GM21423 (cell line): ENCODE measurements around the gene ABCE1.

Experiments used
- ATAC-seq: cut with Tn5 transposase; IDR thresholded peaks from one replicate; pipeline ENCODE4 v1.9.1; 2021; ENCODE audit warnings: mild to moderate bottlenecking, moderate library complexity; ENCODE audit not compliant: unreplicated experiment

The ABCE1 gene

GRCh38 chr4:145097821-145098674 lies at the start of gene ABCE1, which contains the start of gene ANAPC10:
Gene ABCE1 (plus strand): TSS chr4:145098311. CDS start chr4:145104413, 6,102 bp downstream.
Gene ANAPC10 (minus strand): TSS chr4:145098196. CDS start chr4:145096099, 2,097 bp downstream.
- peak; percentile 76 for ATAC-seq

GRCh38 chr4:145048817-145049216 lies 49.3 kb upstream of the ABCE1 start:
- ATAC-seq: no peak

- ATAC-seq: no peak
Measured at GRCh38 chr4:145049241-145049640, 48.9 kb upstream of the ABCE1 start.

- ATAC-seq: no peak
Measured at GRCh38 chr4:145055533-145056257, 42.4 kb upstream of the ABCE1 start.

GRCh38 chr4:145056325-145057130 lies 41.6 kb upstream of the ABCE1 start:
- ATAC-seq: no peak

GRCh38 chr4:145058256-145058655 lies 39.9 kb upstream of the ABCE1 start:
- no peak for ATAC-seq

GRCh38 chr4:145061318-145061920 lies 36.7 kb upstream of the ABCE1 start:
- ATAC-seq: peak; percentile 61

- no peak for ATAC-seq
Measured at GRCh38 chr4:145066063-145066501, 32.0 kb upstream of the ABCE1 start.

- no peak for ATAC-seq
Measured at GRCh38 chr4:145069361-145069760, 28.8 kb upstream of the ABCE1 start.

GRCh38 chr4:145071560-145071959 lies 26.6 kb upstream of the ABCE1 start:
- ATAC-seq: no peak

GRCh38 chr4:145075742-145076468 lies 22.2 kb upstream of the ABCE1 start:
- ATAC-seq: peak; percentile 33

GRCh38 chr4:145076469-145076855 lies 21.6 kb upstream of the ABCE1 start:
- ATAC-seq: no peak

- no peak for ATAC-seq
Measured at GRCh38 chr4:145081756-145082155, 16.4 kb upstream of the ABCE1 start.

- no peak for ATAC-seq
Measured at GRCh38 chr4:145083891-145084605, 14.1 kb upstream of the ABCE1 start.

GRCh38 chr4:145090380-145090779 lies 7.7 kb upstream of the ABCE1 start:
- no peak for ATAC-seq

GRCh38 chr4:145093638-145094037 lies 4.5 kb upstream of the ABCE1 start:
- ATAC-seq: no peak

- peak; percentile 3 for ATAC-seq
Measured at GRCh38 chr4:145097331-145097820, 735 bp upstream of the ABCE1 start.

- ATAC-seq: peak; percentile 21
Measured at GRCh38 chr4:145098675-145099037, 545 bp downstream of the ABCE1 start.

- ATAC-seq: no peak
Measured at GRCh38 chr4:145099653-145100052, 1.5 kb downstream of the ABCE1 start.
